ENCODE data around the gene DYNLT1.
"Not testable (repeated sequence)": the region's sequence is repeated elsewhere in the genome, so short reads cannot be mapped to it uniquely, and the experiment has no call there.

Gene DYNLT1

DNA sequence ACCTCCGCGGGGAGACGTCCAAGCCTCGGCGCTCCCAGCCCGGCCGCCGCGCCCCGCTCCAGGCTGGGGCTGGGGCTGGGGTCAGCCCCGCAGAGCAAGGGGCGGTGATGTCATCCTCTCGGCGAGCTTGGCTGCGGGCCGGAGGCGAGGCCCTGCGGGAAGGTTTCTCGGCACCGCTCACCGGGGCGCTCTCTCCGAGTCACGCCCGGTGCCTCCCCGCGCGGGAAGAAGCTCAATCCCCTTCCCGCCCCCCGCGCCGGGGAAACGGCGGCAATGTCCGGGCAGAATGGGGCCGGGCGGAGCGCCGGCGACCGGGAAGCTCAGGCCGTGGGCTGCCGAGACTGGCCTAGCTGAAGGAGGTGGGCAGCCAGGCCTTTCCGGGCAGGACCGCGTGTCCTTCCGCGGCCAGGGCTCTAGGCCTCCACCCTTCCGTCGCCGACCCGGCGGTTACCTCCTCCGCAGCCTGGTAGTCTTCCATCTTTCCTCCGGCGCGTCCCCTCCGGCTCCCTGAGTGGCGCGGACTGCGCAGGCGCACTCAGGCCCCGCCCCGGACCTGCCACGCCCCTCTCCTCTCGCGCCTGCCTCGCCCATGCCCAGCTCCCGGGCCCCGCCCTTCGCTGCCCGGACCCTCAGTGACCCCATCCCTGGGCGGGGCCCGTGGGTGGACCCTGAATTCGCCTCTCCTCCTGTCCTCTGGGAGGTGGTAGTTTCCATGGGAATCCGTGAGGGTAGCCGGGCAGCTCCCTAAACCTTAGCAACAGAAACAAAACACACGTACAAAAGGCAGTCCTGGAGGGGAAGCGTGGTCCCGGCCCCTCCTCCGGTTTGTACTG is at the start of gene DYNLT1:
DYNLT1 (minus strand) TSS at position 513 of the 833 bp plus-strand sequence; CDS start at position 478, 35 bp downstream.
- peak; percentile 88 for DNase-seq

DNA sequence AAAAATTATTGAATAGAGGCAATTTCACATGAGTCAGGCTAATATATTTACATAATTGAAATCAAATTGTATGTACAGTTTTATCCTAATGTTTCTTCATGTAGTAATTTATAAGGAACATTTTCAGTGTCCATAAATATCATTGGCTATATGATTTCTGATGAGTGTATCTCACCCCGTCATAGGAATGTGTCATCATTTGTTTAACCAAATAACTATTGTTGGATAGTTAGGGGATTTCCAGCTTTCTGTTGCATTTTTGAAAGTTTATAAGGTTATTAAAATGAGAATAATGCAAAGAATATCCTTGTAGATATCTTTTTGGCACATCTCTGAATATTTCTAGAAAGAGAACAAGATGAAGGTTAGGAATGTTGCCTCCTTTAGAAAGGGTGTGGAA is 44.3 kb upstream of the DYNLT1 start:
- no peak for DNase-seq

GRCh38 chr6:158687506-158687905 is 43.0 kb upstream of the DYNLT1 start:
- DNase-seq, result no peak

- DNase-seq, result no peak
Measured at GRCh38 chr6:158686791-158687381, 42.3 kb upstream of the DYNLT1 start.

DNA sequence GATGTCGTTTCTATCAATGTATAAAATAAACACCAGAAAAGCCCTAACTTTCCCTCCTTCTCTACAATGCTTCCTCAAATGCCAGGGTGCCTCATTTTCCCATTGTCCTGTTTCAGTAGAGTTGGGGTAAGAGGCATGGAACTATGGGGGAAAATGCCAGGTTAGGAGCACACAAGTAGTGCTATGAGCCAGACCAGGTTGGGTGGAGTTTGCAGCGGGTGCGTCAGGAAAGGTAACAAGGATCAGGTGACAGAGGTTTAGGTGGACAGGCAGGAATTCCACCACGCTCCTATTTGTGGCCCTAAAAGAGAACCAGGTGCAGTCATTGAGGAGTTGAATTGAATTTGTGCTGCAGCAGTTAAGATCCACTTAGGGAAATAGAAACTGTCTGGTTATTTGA is 41.8 kb upstream of the DYNLT1 start:
- peak; percentile 67 for DNase-seq

- DNase-seq, result no peak
Measured at GRCh38 chr6:158684745-158685324, 40.3 kb upstream of the DYNLT1 start.

DNA sequence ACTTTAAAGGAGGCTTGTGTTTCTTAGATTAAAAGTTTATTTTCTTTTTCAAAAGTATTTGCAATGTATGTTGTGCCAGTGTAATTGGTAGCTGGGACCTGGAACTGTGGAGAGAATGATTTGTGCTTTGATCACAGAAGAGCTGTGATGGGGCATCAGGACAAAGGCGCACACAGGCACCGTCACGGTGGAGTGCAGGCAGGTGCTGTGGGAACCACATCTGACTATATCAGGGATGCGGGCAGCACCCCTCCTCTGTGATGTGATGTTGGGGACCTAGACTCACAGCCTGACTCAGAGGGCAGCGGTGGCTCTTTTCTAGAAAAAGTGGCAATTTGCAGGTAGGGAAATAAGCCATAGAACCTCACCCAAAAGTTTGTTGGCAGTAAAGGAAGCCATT is 39.8 kb upstream of the DYNLT1 start:
- DNase-seq, result no peak

GRCh38 chr6:158680481-158680880 is 35.9 kb upstream of the DYNLT1 start:
- DNase-seq, result no peak

DNA sequence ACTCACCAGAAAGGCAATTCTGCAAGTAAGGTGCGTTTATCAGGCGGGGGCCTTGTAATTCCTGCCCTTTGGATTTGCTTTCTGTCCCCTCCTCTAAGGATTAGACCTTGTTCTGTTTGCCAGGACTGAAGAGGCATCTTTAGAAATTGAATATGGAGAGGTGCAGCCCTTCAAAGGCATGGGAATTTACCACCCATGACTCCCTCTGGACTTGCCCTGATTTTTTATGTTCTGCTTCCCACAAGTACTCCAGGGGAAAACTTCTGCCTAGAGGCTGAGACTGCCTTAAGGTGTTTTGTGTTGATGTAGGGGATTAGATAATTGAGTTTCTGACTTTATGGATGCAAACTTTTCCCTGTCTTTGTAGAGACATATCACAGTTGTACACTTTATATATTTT is 35.5 kb upstream of the DYNLT1 start:
- no peak for DNase-seq

DNA sequence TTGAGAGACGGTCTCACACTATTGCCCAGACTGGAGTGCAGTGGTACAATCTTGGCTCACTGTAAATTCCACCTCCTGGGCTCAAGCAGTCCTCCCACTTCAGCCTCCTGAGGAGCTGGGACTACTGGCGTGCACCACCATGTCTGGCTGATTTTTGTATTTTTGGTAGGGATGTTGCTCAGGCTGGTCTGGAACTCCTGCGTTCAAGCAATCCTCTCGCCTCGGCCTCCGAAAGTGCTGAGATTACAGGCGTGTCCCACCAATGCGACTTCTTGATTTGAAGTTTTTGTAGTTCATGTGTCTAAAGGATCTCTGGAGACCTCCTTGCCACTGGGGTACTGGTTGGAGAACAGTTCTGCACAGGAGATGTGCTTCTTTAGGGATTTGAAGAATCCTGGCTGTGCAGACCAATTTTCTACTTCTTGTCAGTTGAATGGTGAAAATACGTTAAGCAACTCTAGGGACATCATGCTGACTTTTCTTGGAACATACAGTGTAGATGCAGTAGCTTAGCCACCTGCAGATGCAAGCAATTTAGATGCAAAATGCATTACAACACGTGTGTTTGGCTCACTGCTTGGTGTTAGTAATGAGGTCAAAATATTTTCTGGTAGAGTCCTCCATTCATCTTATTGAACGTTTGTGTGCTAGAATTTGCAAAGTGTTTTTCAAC is 33.5 kb upstream of the DYNLT1 start:
- DNase-seq, result no peak

DNA sequence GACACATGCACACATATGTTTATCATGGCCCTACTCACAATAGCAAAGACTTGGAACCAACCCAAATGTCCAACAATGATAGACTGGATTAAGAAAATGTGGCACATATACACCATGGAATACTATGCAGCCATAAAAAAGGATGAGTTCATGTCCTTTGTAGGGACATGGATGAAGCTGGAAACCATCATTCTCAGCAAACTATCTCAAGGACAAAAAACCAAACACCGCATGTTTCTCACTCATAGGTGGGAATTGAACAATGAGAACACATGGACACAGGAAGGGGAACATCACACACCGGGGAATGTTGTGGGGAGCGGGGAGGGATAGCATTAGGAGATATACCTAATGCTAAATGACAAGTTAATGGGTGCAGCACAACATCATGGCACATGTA is 32.6 kb upstream of the DYNLT1 start:
- DNase-seq, result not testable (repeated sequence)

- no peak for DNase-seq
Measured at GRCh38 chr6:158674342-158675131, 30.0 kb upstream of the DYNLT1 start.

DNA sequence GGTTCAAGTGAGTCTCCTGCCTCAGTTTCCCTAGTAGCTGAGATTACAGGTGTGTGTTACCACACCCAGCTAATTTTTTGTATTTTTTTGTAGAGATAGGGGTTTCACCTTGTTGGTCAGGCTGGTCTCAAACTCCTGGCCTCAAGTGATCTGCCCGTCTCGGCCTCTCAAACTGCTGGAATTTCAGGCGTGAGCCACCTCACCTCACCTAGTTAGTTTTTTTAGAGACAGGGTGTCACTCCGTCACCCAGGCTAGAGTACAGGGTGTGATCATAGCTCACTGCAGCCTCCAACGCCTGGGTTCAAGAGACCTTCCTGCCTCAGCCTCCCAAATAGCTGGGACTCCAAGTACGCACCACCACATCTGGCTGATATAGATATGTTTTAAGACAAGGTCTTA is 28.2 kb upstream of the DYNLT1 start:
- no peak for DNase-seq

- not testable (repeated sequence) for DNase-seq
Measured at GRCh38 chr6:158672119-158672518, 27.6 kb upstream of the DYNLT1 start.

DNA sequence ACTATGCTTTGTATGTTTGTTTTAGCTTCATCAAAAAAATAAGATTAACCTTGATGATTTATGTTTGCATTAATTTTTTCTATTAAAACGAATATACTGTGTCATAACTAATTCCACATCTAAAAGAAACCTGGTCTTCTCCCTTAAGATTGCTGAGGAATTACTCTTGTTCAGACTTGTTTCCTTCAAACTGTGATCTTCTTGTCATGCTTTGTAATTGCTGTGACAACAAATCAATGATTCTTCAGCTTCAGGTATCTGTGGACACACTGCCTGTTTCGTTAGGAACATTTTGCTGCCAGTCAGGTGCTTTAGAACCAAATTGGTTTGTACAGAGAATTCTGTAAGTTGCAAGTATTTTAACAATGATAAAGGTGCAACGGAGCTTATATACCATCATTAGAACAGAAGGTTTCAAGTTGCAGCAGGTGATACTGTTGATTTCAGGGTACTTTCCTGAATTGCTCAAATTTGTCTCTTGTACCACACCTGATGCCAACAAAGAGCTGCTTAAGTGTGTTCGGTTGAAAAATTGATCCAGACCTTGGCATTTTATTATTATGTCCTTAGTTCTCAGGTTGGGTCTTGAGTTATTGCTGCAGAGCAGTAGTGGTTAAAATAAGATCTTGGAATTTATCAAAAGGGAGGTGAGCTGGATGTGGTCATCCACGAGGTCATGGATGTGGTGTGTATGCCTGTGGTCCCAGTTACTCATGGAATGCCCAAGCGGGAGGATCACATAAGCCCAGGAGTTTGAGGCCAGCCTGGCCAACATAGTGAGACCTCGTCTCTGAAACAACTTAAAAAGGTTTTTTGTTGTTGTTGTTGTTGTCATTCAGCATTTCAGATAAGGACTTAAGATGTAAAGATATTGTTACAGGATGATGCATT is 24.8 kb upstream of the DYNLT1 start:
- DNase-seq, result no peak

DNA sequence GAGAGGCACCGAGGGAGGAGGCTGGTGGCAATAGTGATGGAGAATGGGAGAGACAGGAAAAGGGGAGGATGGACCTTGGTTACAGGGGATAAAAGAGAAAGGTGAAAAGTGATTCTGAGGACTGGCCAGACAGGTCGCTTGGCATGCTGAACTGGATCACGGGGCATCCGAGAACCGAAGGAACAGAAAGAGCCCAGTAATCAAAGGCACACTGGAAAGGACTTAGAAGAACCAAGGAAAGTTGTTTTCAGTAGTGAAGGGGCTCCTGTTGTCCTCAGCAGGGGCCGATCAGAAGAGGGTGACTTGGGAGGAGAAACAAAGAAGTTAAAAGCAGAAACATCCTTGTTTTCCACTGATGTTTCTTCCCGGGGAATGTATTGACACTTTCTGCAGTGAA is 24.2 kb upstream of the DYNLT1 start:
- no peak for DNase-seq

DNA sequence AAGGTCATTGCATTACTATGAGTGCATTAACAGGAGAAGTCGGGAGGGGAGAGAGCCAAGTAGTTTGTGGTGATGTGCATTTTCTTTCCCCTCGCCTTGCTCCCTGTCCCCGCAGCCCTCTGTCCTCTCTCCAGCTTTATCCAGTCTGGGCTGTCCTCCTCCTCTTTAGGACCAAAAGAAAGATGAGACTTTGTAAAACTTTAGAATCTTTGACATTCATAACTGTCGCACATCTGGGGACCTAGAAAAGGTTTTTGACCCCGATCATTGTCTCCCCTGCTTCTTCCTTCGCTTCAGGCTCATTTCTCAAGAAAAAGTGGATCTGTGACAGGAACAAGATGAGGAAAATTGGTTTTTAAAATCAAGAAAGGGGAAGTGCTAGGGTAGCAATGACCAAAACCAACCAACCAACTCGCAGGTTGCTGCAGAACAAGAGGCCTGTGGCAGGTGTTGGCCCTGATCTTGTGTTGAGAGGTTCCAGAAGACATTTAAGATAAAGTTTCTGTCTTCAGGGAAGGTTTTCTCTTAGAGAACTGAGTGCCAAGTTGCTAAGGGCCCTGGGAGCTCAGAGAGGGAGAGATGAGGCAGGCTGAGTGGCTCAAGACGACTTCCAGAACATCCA is 22.9 kb upstream of the DYNLT1 start:
- no peak for DNase-seq

- peak; percentile 81 for DNase-seq
Measured at GRCh38 chr6:158666628-158667359, 22.3 kb upstream of the DYNLT1 start.

GRCh38 chr6:158665332-158665731 is 20.8 kb upstream of the DYNLT1 start:
- no peak for DNase-seq

GRCh38 chr6:158663625-158664165 is 19.2 kb upstream of the DYNLT1 start:
- DNase-seq, result peak; percentile 83
